Fibroblast of mammary gland (primary cell): Measurements from ENCODE around the gene CD14.
A peak's percentile ranks its signal among the peaks of the same experiment; 100 is the strongest.
"Not testable (repeated sequence)": the region's sequence is repeated elsewhere in the genome, so short reads cannot be mapped to it uniquely, and the experiment has no call there.

ENCODE experiments used
- DNase-seq: peaks from one replicate; pipeline ENCODE4 v3.0.0-alpha.2; 2010; ENCODE audit warnings: low read depth
- H3K4me3 ChIP-seq: 2 replicates; pipeline ENCODE4 v1.5.1; 2011; ENCODE audit warnings: low read depth, mild to moderate bottlenecking, low read length, moderate library complexity; ENCODE audit not compliant: control insufficient read depth
- CTCF ChIP-seq: conservative IDR thresholded peaks from 2 replicates; pipeline ENCODE4 v1.5.1; 2011; ENCODE audit warnings: low read depth, low read length, inconsistent platforms; ENCODE audit not compliant: control insufficient read depth, insufficient read depth

Gene CD14

GRCh38 chr5:140630292-140631035, 2.5 kb downstream of the CD14 start:
- DNase-seq, result peak; percentile 49
- no peak for TF ChIP-seq CTCF
- H3K4me3 ChIP-seq, result no peak overlapping the region

GRCh38 chr5:140628711-140629110, 4.3 kb downstream of the CD14 start:
- no peak overlapping the region for H3K4me3 ChIP-seq
- no peak for DNase-seq
- TF ChIP-seq CTCF, result no peak

GRCh38 chr5:140627972-140628371, 5.0 kb downstream of the CD14 start:
- no peak for TF ChIP-seq CTCF
- H3K4me3 ChIP-seq, result no peak overlapping the region

GRCh38 chr5:140624886-140625285, 8.1 kb downstream of the CD14 start:
- not testable (repeated sequence) for DNase-seq, H3K4me3 ChIP-seq

More at GRCh38 chr5:140627972-140628371, 5.0 kb downstream of the CD14 start:
- no peak for DNase-seq

- not testable (repeated sequence) for H3K4me3 ChIP-seq, DNase-seq
These were observed 9.9 kb downstream of the CD14 start for GRCh38 chr5:140623061-140623460.

GRCh38 chr5:140622301-140622700, 10.7 kb downstream of the CD14 start:
- no peak overlapping the region for H3K4me3 ChIP-seq
- no peak for TF ChIP-seq CTCF
- no peak for DNase-seq

GRCh38 chr5:140611020-140611521, 21.9 kb downstream of the CD14 start:
- no peak overlapping the region for H3K4me3 ChIP-seq
- DNase-seq, result no peak
- no peak for TF ChIP-seq CTCF

GRCh38 chr5:140609126-140609525, 23.8 kb downstream of the CD14 start:
- no peak for TF ChIP-seq CTCF
- H3K4me3 ChIP-seq, result no peak overlapping the region
- DNase-seq, result no peak
